NK-92 treated with Interleukin-12 subunit alpha and Interleukin-12 subunit beta, amount 100 ng/mL, for 24 hours (cell line): ENCODE data around the gene PRICKLE2.

Experiments used
- DNase-seq: peaks from one replicate; lab custom pipeline; 2025; lab: John Stamatoyannopoulos, UW

Gene PRICKLE2, protein sequence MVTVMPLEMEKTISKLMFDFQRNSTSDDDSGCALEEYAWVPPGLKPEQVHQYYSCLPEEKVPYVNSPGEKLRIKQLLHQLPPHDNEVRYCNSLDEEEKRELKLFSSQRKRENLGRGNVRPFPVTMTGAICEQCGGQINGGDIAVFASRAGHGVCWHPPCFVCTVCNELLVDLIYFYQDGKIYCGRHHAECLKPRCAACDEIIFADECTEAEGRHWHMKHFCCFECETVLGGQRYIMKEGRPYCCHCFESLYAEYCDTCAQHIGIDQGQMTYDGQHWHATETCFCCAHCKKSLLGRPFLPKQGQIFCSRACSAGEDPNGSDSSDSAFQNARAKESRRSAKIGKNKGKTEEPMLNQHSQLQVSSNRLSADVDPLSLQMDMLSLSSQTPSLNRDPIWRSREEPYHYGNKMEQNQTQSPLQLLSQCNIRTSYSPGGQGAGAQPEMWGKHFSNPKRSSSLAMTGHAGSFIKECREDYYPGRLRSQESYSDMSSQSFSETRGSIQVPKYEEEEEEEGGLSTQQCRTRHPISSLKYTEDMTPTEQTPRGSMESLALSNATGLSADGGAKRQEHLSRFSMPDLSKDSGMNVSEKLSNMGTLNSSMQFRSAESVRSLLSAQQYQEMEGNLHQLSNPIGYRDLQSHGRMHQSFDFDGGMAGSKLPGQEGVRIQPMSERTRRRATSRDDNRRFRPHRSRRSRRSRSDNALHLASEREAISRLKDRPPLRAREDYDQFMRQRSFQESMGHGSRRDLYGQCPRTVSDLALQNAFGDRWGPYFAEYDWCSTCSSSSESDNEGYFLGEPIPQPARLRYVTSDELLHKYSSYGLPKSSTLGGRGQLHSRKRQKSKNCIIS

DNA sequence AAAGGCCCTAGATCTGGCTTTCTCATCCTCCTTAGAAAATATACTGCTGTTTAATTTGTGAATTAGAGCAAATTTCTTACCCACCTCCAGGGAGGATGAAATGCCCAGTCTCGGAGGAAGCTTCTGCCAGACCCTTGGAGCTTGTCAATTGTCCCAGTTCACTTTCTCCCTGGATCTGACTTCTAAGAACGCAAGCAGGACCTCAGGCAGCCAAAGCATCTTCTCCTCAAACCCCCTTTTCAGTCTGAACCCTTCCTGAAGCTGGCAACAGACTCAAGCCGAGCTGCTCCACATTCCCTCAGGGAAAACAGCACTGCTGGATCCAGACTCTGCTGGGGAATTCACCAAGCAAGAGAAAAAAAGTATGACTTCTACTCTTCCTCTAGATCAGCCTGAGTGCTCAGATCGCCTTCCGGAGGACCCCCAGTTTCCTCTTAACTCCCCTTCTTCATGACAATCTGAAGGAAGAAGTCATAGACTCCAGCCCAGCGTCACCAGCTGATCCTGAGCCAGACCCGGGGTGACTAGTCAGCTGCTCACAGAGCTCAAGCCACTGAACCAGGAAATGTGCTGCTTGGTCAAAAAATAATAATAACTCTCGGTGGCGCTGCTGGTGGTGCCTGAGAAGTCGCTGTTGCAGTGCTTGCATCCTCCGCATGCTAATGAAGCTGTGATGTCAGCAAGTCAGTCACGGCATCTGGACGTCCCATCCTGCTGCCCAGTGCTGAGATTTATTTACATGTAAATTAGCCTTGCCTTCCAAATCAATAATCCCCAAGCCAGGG, at the start of gene PRICKLE2:
Gene PRICKLE2 (minus strand): TSS at position 641 of the 785 bp plus-strand sequence. CDS start 26,539 bp downstream, outside the sequence.
- DNase-seq, result no peak

DNA sequence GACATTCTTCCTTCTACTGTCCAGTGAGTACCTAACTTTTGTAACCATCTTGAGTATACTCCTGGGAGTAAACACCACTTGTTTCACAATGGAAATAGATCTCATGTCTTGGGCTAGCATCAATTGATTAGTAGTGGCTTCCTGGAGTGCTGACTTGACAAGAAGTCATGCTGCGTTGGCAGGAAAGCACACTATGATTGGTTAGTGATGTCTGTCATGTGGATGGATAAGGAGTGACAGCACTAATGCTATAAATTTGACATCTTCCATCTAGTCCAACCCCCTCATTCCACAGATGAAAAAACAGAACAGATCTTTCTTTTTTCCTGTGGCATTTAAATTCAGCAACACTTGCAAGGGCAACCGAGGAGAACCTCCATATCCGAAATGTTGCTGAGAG, 47.6 kb upstream of the PRICKLE2 start:
- no peak for DNase-seq

DNA sequence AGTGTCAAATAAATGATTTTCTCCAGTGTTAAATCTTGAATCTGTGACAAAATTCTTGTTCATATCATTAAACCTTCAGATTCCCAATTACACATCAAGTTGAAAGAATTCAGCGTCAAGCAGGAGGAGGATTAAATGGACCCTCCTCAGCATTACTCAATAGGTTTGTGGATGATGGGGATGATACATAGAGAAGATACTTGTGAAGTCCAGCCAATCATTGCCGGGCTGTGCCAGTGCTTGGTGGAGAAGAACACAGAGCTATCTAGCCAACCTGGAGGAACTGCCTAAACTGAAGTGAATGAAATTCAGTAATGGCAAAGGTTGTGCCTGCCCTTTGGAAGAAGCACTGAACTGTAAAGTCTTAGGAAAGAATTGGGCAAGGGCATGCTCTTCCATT, 47.0 kb upstream of the PRICKLE2 start:
- no peak for DNase-seq

DNA sequence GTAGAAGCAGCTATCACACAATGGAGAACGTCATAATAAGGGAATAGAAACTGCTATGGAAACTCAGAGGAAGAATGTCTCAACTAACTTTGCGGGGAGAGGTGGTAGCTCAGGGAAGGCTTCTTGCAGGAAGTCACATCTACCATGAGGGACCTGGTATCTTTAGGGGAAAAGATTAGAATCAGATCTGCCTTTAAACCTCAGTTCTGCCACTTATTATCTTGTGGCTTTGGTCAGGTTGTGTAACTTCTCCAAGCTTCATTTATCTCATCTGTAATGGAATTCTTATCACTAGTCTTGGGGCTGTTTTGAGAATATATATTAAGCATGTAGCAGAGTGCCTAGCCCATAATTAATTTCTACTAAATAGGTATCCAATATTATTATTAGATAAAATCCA, 46.4 kb upstream of the PRICKLE2 start:
- DNase-seq, result no peak

DNA sequence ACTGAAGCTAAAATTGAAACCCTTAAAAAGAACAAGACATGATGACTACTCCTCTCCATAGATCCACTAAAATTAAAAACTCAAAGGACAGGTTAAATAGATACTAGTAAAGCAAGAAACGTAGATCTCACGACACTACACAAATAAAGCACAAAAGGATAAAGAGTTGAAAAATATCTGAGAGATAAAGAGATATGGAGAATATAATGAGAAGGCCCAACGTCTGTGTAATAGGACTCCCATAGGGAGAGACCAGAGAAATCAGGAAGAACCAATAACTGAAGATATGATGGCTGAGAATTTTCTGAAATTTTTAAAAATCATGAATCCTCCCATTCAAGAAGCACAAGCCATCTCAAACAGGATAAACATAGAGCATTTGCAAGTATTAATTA, 45.6 kb upstream of the PRICKLE2 start:
- no peak for DNase-seq

DNA sequence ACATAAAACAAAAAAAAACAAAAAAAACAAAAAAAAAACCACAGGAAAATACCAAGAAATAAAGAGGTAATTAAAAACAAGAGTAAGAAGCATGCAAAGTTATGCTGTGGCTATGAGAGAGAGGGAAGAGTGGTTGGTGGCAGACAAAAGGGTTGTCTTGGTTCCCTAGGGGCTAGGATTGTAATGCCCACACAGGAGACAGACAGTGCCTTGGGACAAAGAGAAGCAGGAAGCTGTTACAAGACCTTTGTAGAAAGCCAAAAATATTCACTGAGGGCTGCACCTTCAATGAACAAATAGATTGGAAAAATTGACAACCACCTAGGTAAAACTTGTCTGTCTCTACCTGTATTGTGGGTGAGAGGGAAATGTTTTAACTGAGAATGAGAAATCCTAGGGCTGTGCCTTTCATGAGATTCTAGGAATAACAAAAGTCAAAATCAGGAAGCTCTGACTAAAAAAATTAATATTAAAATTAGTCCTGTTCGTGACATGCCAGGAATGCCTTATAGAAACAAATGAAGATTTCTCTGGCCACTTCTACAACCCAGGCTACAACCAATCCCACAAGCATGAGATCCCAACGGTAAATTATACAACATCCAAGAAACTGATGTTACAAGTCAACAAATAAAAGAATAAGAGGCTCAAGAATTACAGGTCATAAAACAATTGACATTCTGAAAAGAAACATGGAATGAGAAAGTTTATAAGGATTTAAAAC, 45.0 kb upstream of the PRICKLE2 start:
- DNase-seq, result no peak

DNA sequence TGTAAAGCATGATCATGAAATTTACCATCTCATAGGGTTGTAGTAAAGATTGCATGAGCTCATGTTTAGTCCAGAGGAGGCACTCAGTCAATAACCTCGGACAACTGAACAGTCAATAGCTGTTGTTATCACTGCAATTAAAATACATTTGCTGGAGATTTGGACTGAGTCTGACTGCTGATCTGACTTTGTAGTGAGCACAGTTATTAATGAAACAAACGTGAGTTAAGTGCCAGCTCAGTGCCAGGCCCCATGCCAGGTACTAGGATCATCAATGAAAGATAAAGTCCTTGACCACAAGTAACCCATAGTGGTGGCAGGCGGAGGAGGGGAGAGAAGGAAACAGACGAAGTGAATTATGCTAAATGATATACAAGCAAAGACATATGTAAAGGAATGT, 43.7 kb upstream of the PRICKLE2 start:
- DNase-seq, result no peak

DNA sequence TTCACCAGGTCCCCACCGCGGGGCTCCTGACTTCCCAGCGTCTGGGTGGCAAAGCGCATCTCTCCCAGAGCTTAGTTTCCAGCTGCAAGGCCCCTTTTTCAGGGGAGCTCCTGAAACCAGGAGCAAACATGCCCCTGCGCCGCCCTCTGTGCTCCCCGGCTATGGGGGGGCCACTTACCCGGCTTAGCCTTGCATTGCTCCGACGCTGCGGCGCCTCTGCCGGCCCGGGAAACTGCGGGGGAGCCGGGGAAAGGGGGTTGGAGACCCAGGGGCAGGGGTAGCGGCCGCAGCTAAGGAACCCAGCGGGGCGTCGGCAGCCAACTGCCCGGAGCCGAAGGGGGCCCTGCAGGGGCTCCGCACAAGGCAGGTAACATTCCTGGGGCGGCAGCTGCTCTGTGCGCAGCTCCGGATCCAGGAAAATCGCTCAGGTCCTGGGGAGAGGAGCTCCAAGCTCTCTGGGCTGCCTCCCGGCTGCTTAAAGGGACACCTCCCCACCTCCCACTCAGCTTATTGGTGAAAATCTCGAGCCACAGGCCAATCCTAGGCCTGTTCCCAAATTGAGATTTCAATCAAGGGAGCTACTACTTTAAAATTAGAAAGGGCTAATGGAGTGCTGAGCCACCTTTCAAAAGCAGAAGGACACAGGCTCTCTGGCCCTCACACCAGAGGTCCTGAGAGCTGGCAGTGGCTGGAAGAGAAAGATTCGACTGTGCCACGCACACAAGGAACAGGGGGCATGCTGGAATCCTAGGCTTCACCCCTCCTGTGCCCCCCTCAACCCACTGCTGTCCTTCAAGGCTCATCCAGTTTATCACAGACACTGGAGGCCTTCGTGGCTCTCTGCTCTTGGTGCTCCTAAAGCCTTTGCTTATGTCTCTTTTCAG, 42.7 kb upstream of the PRICKLE2 start:
- no peak for DNase-seq

DNA sequence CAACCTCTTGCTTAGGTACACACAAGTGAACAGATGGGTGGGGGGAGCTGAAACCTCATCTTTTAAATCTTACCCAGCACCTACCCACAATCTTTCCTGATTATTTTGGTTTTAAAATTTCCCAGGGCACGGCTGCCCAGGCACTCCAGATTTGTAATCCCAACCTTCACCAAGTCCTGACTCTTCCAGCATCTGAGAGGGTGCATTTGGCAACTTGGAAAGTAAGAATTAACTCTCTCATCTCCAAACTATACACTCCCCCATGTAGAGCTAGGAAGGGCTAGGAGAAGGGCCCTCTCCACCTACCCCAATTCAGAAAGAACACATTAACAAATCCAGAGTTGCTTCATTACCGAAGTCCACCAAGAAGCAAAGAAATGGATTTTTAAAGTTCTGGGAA, 41.7 kb upstream of the PRICKLE2 start:
- no peak for DNase-seq

DNA sequence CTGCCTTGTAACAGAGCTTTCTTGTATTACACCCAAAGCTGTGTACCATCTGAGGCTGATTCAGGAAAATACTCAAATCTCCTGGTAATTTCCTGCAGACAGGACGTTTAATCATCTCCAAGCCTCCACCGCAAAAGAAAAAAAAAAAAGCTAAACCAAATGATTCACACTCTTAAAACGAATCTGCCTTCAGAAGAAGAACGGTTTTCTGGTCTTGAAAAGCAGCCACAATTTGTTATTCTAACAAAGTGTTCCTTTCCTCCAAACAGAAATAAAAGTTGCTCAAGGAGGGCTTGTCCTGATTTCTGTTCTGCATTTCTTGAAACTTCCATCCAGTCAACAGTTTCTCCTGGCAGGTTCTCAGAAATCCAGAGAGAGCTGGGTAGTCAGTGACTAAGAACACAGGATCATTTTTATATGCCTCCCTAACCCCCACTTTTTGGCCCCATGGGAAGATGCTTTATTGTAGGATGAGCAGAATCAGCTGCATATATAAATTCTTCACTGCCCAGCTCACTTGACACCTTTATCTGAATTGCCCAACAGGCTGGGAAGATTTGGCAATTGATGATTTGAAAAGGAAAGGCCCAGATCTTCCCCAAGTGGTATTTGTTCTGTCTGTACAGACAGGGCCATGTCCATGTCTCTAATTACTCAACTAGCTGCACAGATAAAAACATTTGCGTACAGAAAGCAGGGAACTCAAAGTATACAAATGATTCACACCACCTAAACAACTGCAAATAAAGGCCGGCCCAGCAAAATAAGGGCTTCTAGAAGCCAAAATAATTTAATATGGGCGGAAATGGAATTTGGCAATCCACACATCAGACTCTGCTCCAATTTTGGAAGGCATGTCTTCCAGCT, 41.0 kb upstream of the PRICKLE2 start:
- no peak for DNase-seq

DNA sequence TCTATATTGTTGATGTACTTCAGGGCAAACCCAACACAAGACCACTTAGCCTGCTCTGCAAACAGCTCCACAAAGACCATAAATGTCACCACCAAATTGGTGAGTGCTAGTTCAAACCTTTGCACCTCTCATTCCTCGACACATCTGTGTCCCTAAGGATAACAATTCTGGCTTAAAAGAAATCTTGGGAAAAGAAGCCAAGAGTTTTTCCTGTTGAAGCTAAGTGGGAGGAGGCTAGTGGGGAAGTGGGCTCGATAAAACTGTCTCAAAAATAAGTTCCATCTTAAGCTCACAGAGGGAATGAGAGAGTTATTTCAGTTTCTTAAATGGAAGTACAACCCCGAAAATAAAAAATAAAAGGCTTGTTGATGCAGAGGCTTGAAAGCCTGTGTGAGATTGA, 40.4 kb upstream of the PRICKLE2 start:
- no peak for DNase-seq

DNA sequence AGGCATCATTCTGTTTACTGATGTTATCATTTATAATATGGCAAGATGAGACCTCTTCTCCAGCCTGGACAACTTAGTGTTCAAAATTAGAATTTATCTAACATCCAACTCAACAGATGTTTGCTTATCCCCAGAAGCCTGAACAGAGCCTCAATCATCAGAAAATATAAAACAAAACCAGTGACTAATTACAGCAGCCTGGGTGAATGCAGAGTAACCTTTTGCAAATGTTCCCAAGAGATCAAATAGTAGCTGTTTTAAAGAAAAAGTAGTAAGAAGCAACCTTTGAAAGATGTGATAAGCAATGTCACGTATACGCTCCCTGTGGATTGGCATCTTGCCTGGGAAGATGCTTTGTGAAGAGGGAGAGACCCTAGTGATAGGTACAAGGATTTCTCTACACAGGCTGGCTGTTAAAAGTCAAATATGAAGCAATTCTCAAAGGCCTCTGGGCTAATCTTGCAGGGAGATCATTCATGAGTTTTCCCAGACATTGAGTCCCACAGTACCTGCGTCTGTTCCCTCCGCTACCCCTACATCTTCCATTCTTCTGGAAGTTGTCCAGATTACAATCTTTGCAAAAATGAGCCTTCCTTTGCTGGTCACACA, 39.3 kb upstream of the PRICKLE2 start:
- no peak for DNase-seq

DNA sequence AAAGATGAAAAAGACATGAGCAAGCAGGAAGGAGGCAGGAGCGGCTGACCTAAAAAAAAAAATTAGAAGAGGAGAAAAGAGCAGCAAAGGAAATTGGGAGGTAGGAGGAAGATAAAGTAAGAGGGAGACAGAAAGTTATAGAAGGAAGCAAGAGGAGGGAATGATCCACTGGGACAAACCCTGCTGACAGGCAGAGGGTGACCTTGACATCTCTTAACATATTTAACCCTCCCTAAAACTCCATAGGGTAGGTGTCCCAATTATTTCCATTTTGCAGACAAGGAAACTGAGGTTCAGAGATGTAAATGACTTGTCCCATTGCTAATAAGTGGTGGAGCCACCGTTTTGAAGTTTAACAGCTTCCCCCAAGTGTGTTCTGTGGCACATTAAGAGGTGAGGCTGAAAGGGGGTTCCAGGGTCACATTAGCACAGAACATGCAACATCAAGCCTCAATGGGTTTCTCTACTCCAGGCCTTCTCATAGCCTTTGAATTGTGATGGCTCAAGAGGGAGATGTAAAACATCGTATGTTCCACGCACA, 37.4 kb upstream of the PRICKLE2 start:
- DNase-seq, result no peak

DNA sequence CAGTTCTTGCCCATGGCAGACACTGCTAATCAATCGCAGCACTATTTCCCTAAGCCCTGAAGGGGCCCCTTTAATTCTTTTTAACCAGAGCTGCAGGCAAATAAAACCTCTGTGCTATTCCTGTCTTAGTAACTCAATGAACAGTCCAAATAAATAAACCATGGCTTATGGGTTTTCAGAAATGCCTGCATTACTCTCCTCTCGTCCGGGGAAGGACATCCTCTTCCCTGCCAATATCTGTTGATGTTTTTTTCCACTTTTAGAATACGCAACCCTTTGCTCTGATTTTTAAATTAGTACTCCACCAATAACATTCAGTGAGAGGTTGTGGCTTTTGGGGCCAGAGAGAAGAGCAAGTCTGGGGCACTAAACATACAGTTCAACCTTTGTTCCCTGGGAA, 35.2 kb upstream of the PRICKLE2 start:
- DNase-seq, result no peak

DNA sequence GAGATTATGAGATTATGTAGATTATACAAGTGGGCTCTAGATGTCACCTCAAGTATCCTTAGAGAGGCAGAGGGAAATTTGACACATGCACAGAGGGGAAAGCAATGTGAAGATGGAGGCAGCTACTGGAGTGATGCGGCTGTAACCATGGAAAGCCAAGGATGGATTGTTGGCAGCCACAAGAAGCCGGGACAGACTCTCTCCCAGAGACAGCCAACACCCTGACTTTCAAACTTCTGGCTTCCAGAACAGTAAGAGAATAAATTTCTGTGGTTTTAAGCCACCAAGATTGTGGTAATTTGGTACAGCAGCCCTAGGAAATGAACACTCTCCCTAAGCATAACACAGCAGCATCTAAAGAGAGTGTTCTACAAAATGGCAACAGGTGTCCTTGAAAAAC, 34.4 kb upstream of the PRICKLE2 start:
- no peak for DNase-seq

DNA sequence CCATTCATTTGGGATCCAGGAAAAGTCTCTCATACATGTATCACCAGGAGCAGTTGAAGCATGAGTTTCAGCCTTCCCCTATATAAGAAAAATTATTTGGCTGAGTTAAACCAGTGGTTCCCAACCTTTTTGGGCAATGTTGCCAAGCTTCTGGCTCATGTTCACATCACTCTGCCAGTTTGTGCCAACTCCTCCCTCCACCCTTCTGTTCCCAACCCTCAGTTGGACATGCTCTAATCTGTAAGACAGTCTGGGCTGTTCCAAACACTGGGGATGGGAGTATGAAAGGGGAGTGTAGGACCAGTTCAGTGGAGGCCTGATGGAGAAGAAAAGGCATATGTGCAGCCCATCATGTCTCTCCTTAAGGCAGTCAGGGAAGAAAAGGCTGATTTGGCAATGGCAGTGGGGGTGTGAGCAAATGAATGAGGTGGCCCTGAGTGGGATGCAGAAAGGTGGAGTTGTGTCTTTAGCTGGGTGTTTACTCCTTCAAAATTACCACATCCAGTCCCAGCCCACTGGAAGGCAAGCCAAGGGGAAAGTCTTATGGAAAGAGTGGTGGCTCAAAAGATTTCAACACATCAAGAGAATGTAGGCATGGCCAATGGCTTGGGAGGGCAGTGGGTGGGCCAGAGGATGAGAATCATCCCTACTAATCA, 32.0 kb upstream of the PRICKLE2 start:
- DNase-seq, result no peak

DNA sequence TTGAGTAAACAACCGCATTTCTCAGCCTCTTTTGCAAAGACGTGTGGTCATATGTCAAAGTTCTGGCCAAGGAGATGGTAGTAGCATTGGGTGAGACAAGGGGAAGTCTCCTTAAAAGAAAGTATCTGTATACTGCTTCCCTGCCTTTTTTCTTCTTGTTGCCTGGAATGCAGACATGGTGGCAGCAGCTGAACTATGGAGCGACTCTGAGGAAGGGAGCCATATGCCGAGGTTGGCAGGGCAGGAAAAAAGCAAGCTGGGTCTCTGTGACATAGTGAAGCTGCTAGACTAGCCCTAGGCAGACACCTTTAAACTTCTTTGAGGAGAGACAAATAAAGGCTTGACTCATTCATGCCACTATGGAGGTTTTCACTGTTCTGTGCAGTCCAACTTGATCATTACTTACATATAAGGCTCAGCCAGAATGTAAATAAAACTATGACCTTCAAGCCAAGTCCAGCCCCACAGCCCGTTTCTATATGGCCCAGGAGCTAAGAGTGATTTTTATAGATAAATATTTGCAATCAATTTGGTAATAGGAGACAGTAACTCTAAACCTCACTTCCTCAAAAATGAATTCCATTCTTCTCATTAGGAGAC, 30.6 kb upstream of the PRICKLE2 start:
- no peak for DNase-seq

DNA sequence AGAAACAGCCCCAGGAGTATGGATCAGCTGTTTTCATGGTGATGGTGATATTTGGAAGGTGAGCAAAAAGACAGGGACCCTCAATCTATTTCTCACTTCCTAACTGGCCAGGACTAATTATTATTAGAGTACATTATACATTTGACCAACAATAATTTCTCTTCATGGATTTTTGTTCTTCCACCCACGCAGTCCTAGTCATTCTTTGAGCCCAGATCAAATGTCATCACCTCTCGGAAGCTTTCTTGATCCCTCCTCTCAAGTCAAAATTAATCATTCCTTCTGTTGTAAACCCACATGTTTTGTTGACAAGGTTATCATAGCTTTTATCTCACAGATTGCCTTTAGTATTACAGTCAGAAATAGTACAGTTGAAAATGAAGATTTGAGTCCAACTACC, 29.2 kb upstream of the PRICKLE2 start:
- no peak for DNase-seq
